Keratinocyte (primary cell): ENCODE results near the gene AKT1S1. TPM values are rescaled to one million over a fixed set of nuclear protein-coding genes. Genes with fewer than 3 reads are reported as not detected.

Experiments
- DNase-seq: peaks from one replicate; pipeline ENCODE4 v3.0.0-alpha.2; 2011; ENCODE audit warnings: low read depth, missing footprints, low spot score
- FAIRE-seq: peaks from 2 replicates; lab custom pipeline; 2011; peaks lifted over from hg19 to GRCh38; lab: Jason Lieb, UNC
- H2AFZ ChIP-seq: 2 replicates; pipeline ENCODE4 v1.6.0; 2012; ENCODE audit warnings: low read length, control low read depth, inconsistent platforms; ENCODE audit not compliant: control insufficient read depth
- H3K27ac ChIP-seq: 2 replicates; pipeline ENCODE4 v1.5.1; 2011; ENCODE audit warnings: low read length; ENCODE audit not compliant: control insufficient read depth, insufficient read depth
- H3K27me3 ChIP-seq: 3 replicates; pipeline ENCODE4 v1.6.0; 2011; ENCODE audit warnings: low read length; ENCODE audit not compliant: control insufficient read depth, insufficient read depth; ENCODE audit errors: extremely low read depth
- H3K36me3 ChIP-seq, 2 experiments: 2 replicates in 1 of 2; 3 replicates in 1 of 2; pipeline ENCODE4 v1.5.1; 2011; ENCODE audit warnings: low read length in 2 of 2, mild to moderate bottlenecking in 1 of 2; ENCODE audit not compliant: control insufficient read depth in 2 of 2, insufficient read depth in 2 of 2; ENCODE audit errors: extremely low read depth in 1 of 2
- H3K4me1 ChIP-seq: 3 replicates; pipeline ENCODE4 v1.5.1; 2011; ENCODE audit warnings: low read length; ENCODE audit not compliant: control insufficient read depth, insufficient read depth; ENCODE audit errors: extremely low read depth
- H3K4me2 ChIP-seq: 3 replicates; pipeline ENCODE4 v1.6.0; 2011; ENCODE audit warnings: low read depth, low read length; ENCODE audit not compliant: control insufficient read depth, insufficient read depth; ENCODE audit errors: extremely low read depth
- H3K4me3 ChIP-seq, 3 experiments: fragments of 200-600 bp in 1 of 3; sonication (generic) in 1 of 3; 2 replicates in 2 of 3; 3 replicates in 1 of 3; pipeline ENCODE4 v1.5.1; 2011 to 2016; ENCODE audit warnings: low read length in 3 of 3, mild to moderate bottlenecking in 3 of 3, control low read depth in 2 of 3, inconsistent platforms in 1 of 3, low read depth in 1 of 3, mixed read lengths in 1 of 3, mixed run types in 1 of 3, moderate library complexity in 1 of 3; ENCODE audit not compliant: control insufficient read depth in 2 of 3, insufficient read depth in 2 of 3; ENCODE audit errors: extremely low read depth in 1 of 3
- H3K79me2 ChIP-seq: 2 replicates; pipeline ENCODE4 v1.6.0; 2012; ENCODE audit warnings: low read length; ENCODE audit not compliant: control insufficient read depth, insufficient read depth
- H3K9ac ChIP-seq: 3 replicates; pipeline ENCODE4 v1.6.0; 2011; ENCODE audit warnings: low read length; ENCODE audit not compliant: control insufficient read depth, insufficient read depth; ENCODE audit errors: extremely low read depth
- H3K9me1 ChIP-seq: 3 replicates; pipeline ENCODE4 v1.6.0; 2011; ENCODE audit warnings: low read length; ENCODE audit not compliant: control insufficient read depth, insufficient read depth; ENCODE audit errors: extremely low read depth
- H3K9me3 ChIP-seq: 2 replicates; pipeline ENCODE4 v1.5.1; 2012; ENCODE audit warnings: low read depth, low read length; ENCODE audit not compliant: control insufficient read depth
- H4K20me1 ChIP-seq: 3 replicates; pipeline ENCODE4 v1.6.0; 2011; ENCODE audit warnings: low read length; ENCODE audit not compliant: control insufficient read depth, insufficient read depth; ENCODE audit errors: extremely low read depth
- CTCF ChIP-seq, 3 experiments: IDR thresholded peaks in 1 of 3; conservative IDR thresholded peaks in 1 of 3; optimal IDR thresholded peaks in 1 of 3; 2 replicates in 2 of 3; 3 replicates in 1 of 3; pipeline versions ENCODE3 to v1.5.1; 2011; ENCODE audit warnings: low read length in 3 of 3, mild to moderate bottlenecking in 3 of 3, moderate library complexity in 2 of 3, control low read depth in 1 of 3, inconsistent platforms in 1 of 3; ENCODE audit not compliant: insufficient read depth in 2 of 3; ENCODE audit errors: extremely low read depth in 1 of 3
- EZH2 ChIP-seq: IDR thresholded peaks from one replicate; pipeline ENCODE4 v1.6.1; 2012; ENCODE audit warnings: inconsistent platforms, mild to moderate bottlenecking, low read length, moderate library complexity
- dilution Hi-C: fragments of 300-500 bp; cut with MboI; formaldehyde crosslinking; loops from one replicate; pipeline ENCODE4 v1.7.0; 2020; ENCODE audit warnings: low sequenced_read_pairs; ENCODE audit not compliant: extremely low pct_ligation_motif_present
- polyA plus RNA-seq, 5 experiments: library from polyadenylated mRNA; depleted of rRNA in 3 of 5; stranded (reverse) in 3 of 5; stranded (forward) in 1 of 5; unstranded in 1 of 5; fragments of >200 nt; gene quantifications; 1 replicate in 1 of 5; 2 replicates in 3 of 5; 3 replicates in 1 of 5; pipeline versions ENCODE4 v1.2.1 to v1.2.3, GENCODE V29; 2011 to 2012; ENCODE audit warnings: missing spikeins in 2 of 5, low read depth in 1 of 5, low replicate concordance in 1 of 5

Gene AKT1S1
- polyA plus RNA-seq, 1 donor (not counting 4 experiments of a cell fraction or from before 2014, with no cell fraction given) = 27.2 TPM

- TF ChIP-seq CTCF (optimal IDR thresholded peaks at IDR 0.05 in 1 of 3, IDR thresholded peaks at IDR 0.05 in 1 of 3, conservative IDR thresholded peaks at IDR 0.05 in 1 of 3; ENCODE audit: extremely low read depth in 1 of 3, insufficient read depth in 2 of 3, low read length in 3 of 3) = no peak
- no peak for TF ChIP-seq EZH2
- FAIRE-seq (no peak), DNase-seq (no peak)
- H3K4me2 ChIP-seq = no peak overlapping the region
- H3K9me3 ChIP-seq = no peaks in the 10 kb centered on the region
- dilution Hi-C loops = no loop called here
- H3K27ac ChIP-seq = no peak overlapping the region
- H3K27me3 ChIP-seq = no peaks in the 10 kb centered on the region
- H3K36me3 ChIP-seq = peaks cover 18 to 38% of the 10 kb centered on the region in 2 experiments
- H2AFZ ChIP-seq = no peak overlapping the region
- H3K9me1 ChIP-seq = no peaks in the 10 kb centered on the region
- H3K4me3 ChIP-seq = no peak overlapping the region
- H3K9ac ChIP-seq = no peak overlapping the region
- peaks cover 37% of the 10 kb centered on the region for H3K79me2 ChIP-seq
- peaks cover 9% of the 10 kb centered on the region for H4K20me1 ChIP-seq
- peaks cover 23% of the 10 kb centered on the region for H3K4me1 ChIP-seq
Observed at GRCh38 chr19:49863935-49864320, 13.2 kb downstream of the AKT1S1 start.

GRCh38 chr19:49863254-49863934 lies 13.8 kb downstream of the AKT1S1 start:
- TF ChIP-seq CTCF (optimal IDR thresholded peaks at IDR 0.05 in 1 of 3, IDR thresholded peaks at IDR 0.05 in 1 of 3, conservative IDR thresholded peaks at IDR 0.05 in 1 of 3; ENCODE audit: extremely low read depth in 1 of 3, insufficient read depth in 2 of 3, low read length in 3 of 3) (no peak), EZH2 (no peak)

More at GRCh38 chr19:49863254-49863934, 13.8 kb downstream of the AKT1S1 start:
- peaks cover 23% of the 10 kb centered on the region for H3K4me1 ChIP-seq
- no peak overlapping the region for H3K4me2 ChIP-seq
- no peak overlapping the region for H2AFZ ChIP-seq
- dilution Hi-C loops = no loop called here
- peaks cover 37% of the 10 kb centered on the region for H3K79me2 ChIP-seq
- no peak for DNase-seq
- H3K27me3 ChIP-seq = no peaks in the 10 kb centered on the region
- no peak overlapping the region for H3K27ac ChIP-seq
- no peaks in the 10 kb centered on the region for H3K9me1 ChIP-seq
- H3K9me3 ChIP-seq = no peaks in the 10 kb centered on the region
- H3K9ac ChIP-seq = no peak overlapping the region
- H4K20me1 ChIP-seq = peaks cover 11% of the 10 kb centered on the region
- FAIRE-seq = no peak
- H3K36me3 ChIP-seq = peaks cover 21 to 43% of the 10 kb centered on the region in 2 experiments
- H3K4me3 ChIP-seq = no peak overlapping the region
